Measurements from ENCODE around the gene FUT7. TPM values are rescaled to one million over a fixed set of nuclear protein-coding genes. Genes with fewer than 3 reads are reported as not detected.

The FUT7 gene
- total RNA-seq, 3 donors from 2014 or later: 0.14 to 0.27 TPM; not detected in 1

DNA sequence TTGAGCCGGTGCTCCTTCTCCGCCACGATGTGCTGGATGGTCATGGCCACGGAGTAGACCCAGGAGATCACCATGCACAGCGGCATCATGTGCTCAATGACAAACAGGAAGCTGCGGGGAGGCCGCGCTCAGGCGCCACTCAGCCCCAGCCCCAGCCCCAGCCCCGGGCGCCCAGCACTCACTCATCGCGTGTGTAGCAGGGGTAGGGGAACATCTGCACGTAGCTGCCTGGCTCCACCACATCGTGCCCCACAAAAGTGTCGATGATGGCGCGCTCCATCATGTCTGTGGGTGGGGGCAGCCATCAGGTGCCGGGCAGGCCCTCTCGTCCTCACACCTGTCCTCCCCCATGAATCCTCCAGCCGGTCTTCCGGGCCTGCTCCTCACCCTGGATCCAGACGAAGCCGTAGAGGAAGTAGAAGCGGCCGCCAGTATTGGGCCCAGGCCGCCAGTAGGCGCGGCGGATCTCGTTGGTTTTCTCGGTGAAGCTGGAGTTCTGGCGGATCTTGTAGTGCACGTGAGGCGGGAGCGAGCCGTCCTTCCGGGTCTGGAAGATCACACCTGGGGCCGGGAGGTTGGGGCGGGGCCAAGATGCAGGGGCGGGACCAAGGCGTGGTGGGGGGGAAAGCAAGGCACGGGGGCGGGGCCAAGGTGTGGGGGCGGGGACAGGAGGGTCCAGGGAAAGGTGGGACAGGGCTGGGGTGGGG is 13.9 kb downstream of the FUT7 start:
- Histone ChIP-seq H3K36me3 (ENCODE audit: low read depth) (no peaks in the 10 kb centered on the region), H3K4me1 (ENCODE audit: low read depth) (peaks cover 14% of the 10 kb centered on the region), H3K4me3 (no peak overlapping the region), H3K9me3 (no peaks in the 10 kb centered on the region)
- intact Hi-C loops (cut with DNase I, micrococcal nuclease): no loop called here
- TF ChIP-seq, protein P1, sequence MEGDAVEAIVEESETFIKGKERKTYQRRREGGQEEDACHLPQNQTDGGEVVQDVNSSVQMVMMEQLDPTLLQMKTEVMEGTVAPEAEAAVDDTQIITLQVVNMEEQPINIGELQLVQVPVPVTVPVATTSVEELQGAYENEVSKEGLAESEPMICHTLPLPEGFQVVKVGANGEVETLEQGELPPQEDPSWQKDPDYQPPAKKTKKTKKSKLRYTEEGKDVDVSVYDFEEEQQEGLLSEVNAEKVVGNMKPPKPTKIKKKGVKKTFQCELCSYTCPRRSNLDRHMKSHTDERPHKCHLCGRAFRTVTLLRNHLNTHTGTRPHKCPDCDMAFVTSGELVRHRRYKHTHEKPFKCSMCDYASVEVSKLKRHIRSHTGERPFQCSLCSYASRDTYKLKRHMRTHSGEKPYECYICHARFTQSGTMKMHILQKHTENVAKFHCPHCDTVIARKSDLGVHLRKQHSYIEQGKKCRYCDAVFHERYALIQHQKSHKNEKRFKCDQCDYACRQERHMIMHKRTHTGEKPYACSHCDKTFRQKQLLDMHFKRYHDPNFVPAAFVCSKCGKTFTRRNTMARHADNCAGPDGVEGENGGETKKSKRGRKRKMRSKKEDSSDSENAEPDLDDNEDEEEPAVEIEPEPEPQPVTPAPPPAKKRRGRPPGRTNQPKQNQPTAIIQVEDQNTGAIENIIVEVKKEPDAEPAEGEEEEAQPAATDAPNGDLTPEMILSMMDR (IDR thresholded peaks at IDR 0.05): no peak
- DNase-seq: no peak
- no peak for ATAC-seq

DNA sequence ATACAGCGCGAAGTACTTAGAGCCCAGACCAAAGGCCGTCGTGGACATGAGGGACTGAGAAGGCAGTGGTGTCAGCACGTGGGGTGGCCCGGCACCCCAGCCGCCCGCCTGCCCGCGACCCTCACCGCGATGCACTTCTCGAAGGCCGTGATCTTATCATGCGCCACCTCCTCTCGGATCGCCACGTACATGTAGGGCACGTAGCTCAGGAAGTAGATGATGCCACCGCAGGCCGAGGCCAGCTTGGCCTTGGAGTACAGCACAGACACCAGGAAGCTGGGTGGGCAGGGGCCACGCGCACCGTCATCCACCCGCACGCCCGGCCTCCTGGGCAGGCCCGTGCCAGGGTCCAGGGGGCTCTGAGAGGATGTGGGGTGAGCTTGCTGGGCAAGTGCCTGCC is 14.8 kb downstream of the FUT7 start:
- Histone ChIP-seq H3K4me3 (no peak overlapping the region), H3K4me1 (ENCODE audit: low read depth) (peaks cover 5% of the 10 kb centered on the region), H3K9me3 (no peaks in the 10 kb centered on the region), H3K36me3 (ENCODE audit: low read depth) (no peaks in the 10 kb centered on the region)
- TF ChIP-seq, protein P1 (IDR thresholded peaks at IDR 0.05): no peak
- DNase-seq: no peak
- intact Hi-C loops (cut with DNase I, micrococcal nuclease): no loop called here
- ATAC-seq: no peak

DNA sequence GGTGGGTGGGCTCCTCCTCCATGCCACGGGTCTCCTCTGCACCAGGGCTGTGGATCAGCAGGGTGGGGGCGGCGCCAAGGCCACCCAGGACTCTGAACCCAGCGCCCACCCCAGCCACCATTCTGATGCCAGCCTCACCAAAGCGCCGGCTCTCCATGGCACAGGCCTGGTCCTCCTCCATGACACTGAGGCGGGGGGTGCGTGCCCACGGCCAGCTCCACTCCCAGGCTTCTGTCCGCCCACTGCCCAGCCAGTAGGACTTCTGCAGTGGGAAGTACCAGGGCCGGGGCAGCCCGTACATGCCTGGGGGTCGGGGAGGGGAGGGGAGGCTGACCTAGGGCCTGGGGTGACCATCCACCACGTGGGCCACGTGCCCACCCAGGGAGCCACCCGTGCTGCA is 15.5 kb downstream of the FUT7 start:
- no peaks in the 10 kb centered on the region for H3K36me3 ChIP-seq (ENCODE audit: low read depth)
- ATAC-seq (no peak), DNase-seq (no peak)
- H3K4me3 ChIP-seq: no peak overlapping the region
- TF ChIP-seq, protein P1 (IDR thresholded peaks at IDR 0.05): no peak
- peaks cover 3% of the 10 kb centered on the region for H3K4me1 ChIP-seq (ENCODE audit: low read depth)
- intact Hi-C loops (cut with DNase I, micrococcal nuclease): no loop called here
- no peaks in the 10 kb centered on the region for H3K9me3 ChIP-seq

DNA sequence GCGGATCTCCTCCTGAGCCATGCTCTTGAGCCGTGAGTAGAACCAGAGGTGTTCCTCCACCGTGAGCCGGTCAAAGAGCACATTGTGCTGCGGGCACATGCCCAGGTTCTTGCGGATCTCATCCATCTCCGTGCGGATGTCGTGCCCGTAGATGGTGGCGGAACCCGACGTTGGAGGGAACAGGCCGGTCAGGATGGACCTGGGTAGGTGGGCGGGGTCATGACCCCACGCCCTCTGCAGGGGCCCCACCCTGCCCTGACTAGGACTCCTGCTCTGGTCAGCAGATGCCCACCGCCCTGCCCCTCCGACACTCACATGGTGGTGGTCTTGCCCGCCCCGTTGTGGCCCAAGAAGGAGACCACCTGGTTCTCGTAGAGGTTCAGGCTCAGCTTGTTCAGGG is 15.9 kb downstream of the FUT7 start:
- TF ChIP-seq, protein P1 (IDR thresholded peaks at IDR 0.05): no peak
- no peaks in the 10 kb centered on the region for H3K36me3 ChIP-seq (ENCODE audit: low read depth)
- H3K4me1 ChIP-seq (ENCODE audit: low read depth): no peaks in the 10 kb centered on the region
- no peaks in the 10 kb centered on the region for H3K9me3 ChIP-seq
- H3K4me3 ChIP-seq: no peak overlapping the region
- ATAC-seq (no peak), DNase-seq (no peak)
- intact Hi-C loops (cut with DNase I, micrococcal nuclease): no loop called here

DNA sequence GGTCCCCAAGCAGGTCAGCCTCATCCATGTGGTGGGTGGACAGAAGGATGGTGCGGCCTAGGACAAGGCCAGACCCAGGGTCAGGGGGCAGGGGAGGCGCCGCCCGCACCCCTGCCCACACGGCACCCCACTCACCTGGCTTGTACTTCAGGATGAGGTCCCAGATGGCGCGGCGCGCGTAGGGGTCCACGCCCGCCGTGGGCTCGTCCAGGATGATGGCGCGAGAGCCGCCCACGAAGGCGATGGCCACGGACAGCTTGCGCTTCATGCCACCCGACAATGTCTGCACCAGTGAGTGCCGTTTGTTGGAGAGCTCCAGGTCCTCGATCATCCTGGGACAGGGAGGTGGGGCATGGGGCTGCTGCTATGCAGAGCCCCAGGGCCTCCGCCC is 16.4 kb downstream of the FUT7 start:
- intact Hi-C loops (cut with DNase I, micrococcal nuclease): no loop called here

More for the DNA sequence above, 16.4 kb downstream of the FUT7 start:
- no peak overlapping the region for H3K4me3 ChIP-seq
- ATAC-seq (no peak), DNase-seq (no peak)
- TF ChIP-seq, protein P1 (IDR thresholded peaks at IDR 0.05): no peak
- no peaks in the 10 kb centered on the region for H3K4me1 ChIP-seq (ENCODE audit: low read depth)
- H3K9me3 ChIP-seq: no peaks in the 10 kb centered on the region
- no peaks in the 10 kb centered on the region for H3K36me3 ChIP-seq (ENCODE audit: low read depth)
